Karpas-422 (cell line): Measurements from ENCODE around the gene KCNN4. TPM values are rescaled to one million over a fixed set of nuclear protein-coding genes. Genes with fewer than 3 reads are reported as not detected.
"Not testable (repeated sequence)": the region's sequence is repeated elsewhere in the genome, so short reads cannot be mapped to it uniquely, and the experiment has no call there.

Experiments used
- DNase-seq: peaks from one replicate; pipeline ENCODE4 v3.0.0-alpha.2; 2015
- H2AFZ ChIP-seq: fragments of 200-600 bp; sonication (generic); 2 replicates; pipeline ENCODE4 v1.6.1; 2014; ENCODE audit warnings: antibody characterized with exemption, low read length, mixed read lengths
- H3K27ac ChIP-seq: fragments of 200-600 bp; sonication (generic); 2 replicates; pipeline ENCODE4 v1.5.1; 2014; ENCODE audit warnings: mild to moderate bottlenecking, low read length, moderate library complexity
- H3K27me3 ChIP-seq: fragments of 200-600 bp; sonication (generic); 2 replicates; pipeline ENCODE4 v1.6.1; 2014; ENCODE audit warnings: low read length, mixed read lengths
- H3K36me3 ChIP-seq: fragments of 200-600 bp; sonication (generic); 2 replicates; pipeline ENCODE4 v1.6.1; 2014; ENCODE audit warnings: low read length, mixed read lengths; ENCODE audit not compliant: insufficient read depth
- H3K4me1 ChIP-seq: fragments of 200-600 bp; sonication (generic); 2 replicates; pipeline ENCODE4 v1.6.1; 2014; ENCODE audit warnings: mild to moderate bottlenecking, low read length, mixed read lengths
- H3K4me2 ChIP-seq: fragments of 200-600 bp; sonication (generic); 2 replicates; pipeline ENCODE4 v1.6.1; 2014; ENCODE audit warnings: low read length, low read depth, mild to moderate bottlenecking; ENCODE audit not compliant: poor library complexity, severe bottlenecking
- H3K4me3 ChIP-seq: fragments of 200-600 bp; sonication (generic); 2 replicates; pipeline ENCODE4 v1.5.1; 2014; ENCODE audit warnings: mild to moderate bottlenecking, antibody characterized with exemption, low read length, mixed read lengths
- H3K79me2 ChIP-seq: fragments of 200-600 bp; sonication (generic); 2 replicates; pipeline ENCODE4 v1.6.1; 2014; ENCODE audit warnings: mild to moderate bottlenecking, low read length, mixed read lengths
- H3K9ac ChIP-seq: fragments of 200-600 bp; sonication (generic); 2 replicates; pipeline ENCODE4 v1.6.0; 2014; ENCODE audit warnings: low read length
- H3K9me2 ChIP-seq: fragments of 200-600 bp; sonication (generic), shearing (Covaris generic); replicated peaks from 2 replicates; pipeline ENCODE4 v1.6.0; 2014; ENCODE audit warnings: mild to moderate bottlenecking, low read length, moderate library complexity; ENCODE audit not compliant: insufficient read depth
- H3K9me3 ChIP-seq: fragments of 300-700, 200-600 bp; sonication (generic); 2 replicates; pipeline ENCODE4 v1.6.1; 2014; ENCODE audit warnings: low read length, mixed read lengths
- H4K20me1 ChIP-seq: fragments of 200-600 bp; sonication (generic); 2 replicates; pipeline ENCODE4 v1.6.1; 2014; ENCODE audit warnings: mild to moderate bottlenecking, antibody characterized with exemption, low read length, low read depth; ENCODE audit not compliant: insufficient read depth
- total RNA-seq: library from RNA; depleted of rRNA; stranded (reverse); fragments of >200 nt; shearing (Covaris generic); gene quantifications from 2 replicates; pipeline ENCODE4 v1.2.3, GENCODE V29; 2014; ENCODE audit warnings: low replicate concordance

KCNN4 gene
- total RNA-seq, 1 experiment from 2014 or later: not detected

DNA sequence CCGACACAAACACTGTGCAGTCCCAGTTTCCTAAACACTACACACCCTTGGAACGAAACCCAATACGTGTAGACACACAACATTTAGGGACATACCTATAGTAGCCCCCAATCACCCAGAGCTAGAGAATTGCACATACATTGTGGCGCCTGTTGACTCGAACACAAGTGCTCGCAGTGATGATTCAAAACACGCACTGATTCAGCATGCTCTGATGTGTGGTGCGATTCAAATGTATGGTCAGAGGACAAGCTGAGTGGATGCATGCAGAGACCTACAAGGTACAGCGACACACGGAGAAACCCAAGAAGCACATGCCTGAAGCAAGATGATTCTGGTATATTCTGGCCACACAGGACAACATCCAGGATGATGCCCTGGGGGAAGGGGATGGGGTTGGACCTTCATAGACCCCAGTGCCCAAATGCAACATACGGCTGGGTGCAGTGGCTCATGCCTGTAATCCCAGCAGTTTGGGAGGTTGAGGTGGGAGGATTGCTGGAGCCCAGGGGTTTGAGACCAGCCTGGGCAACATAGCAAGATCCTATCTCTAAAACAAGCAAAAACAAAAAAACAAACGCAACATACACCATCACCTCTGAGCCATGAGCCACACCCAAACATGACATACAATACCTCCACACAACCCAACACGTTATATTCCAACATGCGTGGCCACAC lies 997 bp upstream of the KCNN4 start:
- no peaks in the 10 kb centered on the region for H4K20me1 ChIP-seq
- H3K79me2 ChIP-seq: no peaks in the 10 kb centered on the region
- peaks cover 8% of the 10 kb centered on the region; the same call in 1 of the 2 replicates for H3K4me1 ChIP-seq
- no peak overlapping the region for H2AFZ ChIP-seq
- DNase-seq: no peak
- H3K27ac ChIP-seq: no peak overlapping the region
- H3K4me3 ChIP-seq: no peak overlapping the region
- H3K27me3 ChIP-seq: no peaks in the 10 kb centered on the region
- H3K9ac ChIP-seq: no peak overlapping the region
- no peak overlapping the region for H3K4me2 ChIP-seq
- H3K36me3 ChIP-seq: no peaks in the 10 kb centered on the region
- H3K9me2 ChIP-seq: no peaks in the 10 kb centered on the region
- H3K9me3 ChIP-seq: no peaks in the 10 kb centered on the region

DNA sequence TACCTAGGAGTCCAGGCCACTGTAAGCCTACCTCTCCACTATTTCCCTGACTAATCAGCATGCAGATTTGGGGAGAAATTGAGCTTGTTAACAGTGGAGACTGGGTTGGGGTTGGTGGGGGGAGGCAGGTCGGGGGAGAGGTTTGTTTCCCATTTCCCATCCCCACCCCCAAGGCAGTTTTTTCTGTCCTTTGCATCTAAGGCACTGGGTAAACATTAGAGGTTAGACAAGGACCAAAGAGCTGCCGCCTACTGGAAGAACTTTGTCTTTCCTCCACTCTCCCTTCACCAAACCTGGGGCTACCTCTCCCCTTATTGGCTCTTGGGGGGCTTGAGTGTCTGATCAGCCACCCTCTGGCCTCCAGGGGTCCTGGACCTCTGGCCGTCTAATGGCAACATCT lies 953 bp downstream of the KCNN4 start:
- Histone ChIP-seq H4K20me1 (no peaks in the 10 kb centered on the region), H3K27me3 (no peaks in the 10 kb centered on the region), H3K9ac (no peak overlapping the region), H3K27ac (no peak overlapping the region), H2AFZ (no peak overlapping the region), H3K4me1 (peaks cover 5% of the 10 kb centered on the region; the same call in 1 of the 2 replicates), H3K36me3 (no peaks in the 10 kb centered on the region), H3K4me2 (no peak overlapping the region), H3K9me2 (no peaks in the 10 kb centered on the region), H3K4me3 (no peak overlapping the region), H3K9me3 (no peaks in the 10 kb centered on the region), H3K79me2 (no peaks in the 10 kb centered on the region)
- no peak for DNase-seq

DNA sequence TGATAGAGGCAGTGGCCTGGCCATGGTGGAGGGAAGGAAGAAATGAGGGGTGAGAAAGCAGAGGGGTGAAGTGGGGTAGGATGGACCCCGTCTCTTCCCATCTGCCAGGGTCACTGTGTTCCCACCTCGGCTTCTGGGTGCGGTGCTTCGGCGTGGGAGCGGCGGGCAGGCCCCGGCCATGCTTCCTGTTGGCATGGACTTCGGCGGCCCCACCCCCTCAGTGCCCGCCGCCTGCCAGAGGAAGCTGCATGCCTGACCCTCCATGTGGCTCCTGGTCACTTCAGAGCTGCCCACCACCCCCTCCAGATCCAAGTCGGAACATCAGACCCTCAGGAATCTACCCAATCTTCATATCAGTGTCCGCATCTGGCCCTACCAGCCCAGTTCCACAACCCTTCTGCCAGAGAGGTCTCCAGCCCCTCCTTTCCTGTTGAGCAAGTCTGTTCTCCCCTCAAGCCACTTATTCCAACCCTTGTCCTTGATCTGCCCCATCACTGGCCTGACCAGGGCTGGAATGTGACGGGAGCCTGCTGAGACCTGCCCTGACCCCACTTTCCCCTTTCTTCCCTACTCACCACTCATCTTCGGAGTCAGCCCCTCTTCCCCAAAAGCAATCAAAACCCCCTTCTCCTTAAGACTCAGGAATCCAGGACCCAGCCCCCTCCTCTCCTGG lies 1.5 kb downstream of the KCNN4 start:
- Histone ChIP-seq H2AFZ (no peak overlapping the region), H3K4me3 (no peak overlapping the region), H3K4me1 (peaks cover 3% of the 10 kb centered on the region; the same call in 1 of the 2 replicates), H3K27me3 (no peaks in the 10 kb centered on the region), H3K9me2 (no peaks in the 10 kb centered on the region), H3K79me2 (no peaks in the 10 kb centered on the region), H4K20me1 (no peaks in the 10 kb centered on the region), H3K9me3 (no peaks in the 10 kb centered on the region), H3K4me2 (no peak overlapping the region), H3K9ac (no peak overlapping the region), H3K27ac (no peak overlapping the region), H3K36me3 (no peaks in the 10 kb centered on the region)
- DNase-seq: no peak

DNA sequence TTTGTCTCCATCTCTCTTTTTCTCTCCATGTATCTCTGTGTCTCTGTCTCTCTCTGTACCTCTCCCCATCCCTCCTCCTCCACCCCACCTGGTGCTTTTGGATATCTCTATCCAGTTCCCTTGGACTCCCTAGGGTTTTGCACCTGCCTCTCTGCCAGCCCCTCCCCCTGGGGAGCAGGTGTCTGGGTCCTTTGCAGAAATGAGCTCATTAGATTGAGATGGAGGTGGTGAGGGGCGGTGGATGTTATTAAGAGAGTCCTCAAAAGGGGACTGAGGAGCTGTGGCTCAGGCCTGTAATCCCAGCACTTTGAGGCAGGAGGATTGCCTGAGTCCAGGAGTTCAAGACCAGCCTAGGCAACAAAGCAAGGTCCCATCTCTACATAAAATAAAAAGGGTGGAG lies 2.1 kb downstream of the KCNN4 start:
- H2AFZ ChIP-seq: no peak overlapping the region
- no peaks in the 10 kb centered on the region for H4K20me1 ChIP-seq
- no peak overlapping the region for H3K4me2 ChIP-seq
- H3K4me3 ChIP-seq: no peak overlapping the region
- no peaks in the 10 kb centered on the region for H3K27me3 ChIP-seq
- no peaks in the 10 kb centered on the region; the same call in 1 of the 2 replicates for H3K4me1 ChIP-seq
- no peak for DNase-seq
- H3K9ac ChIP-seq: no peak overlapping the region
- H3K9me3 ChIP-seq: no peaks in the 10 kb centered on the region
- H3K36me3 ChIP-seq: no peaks in the 10 kb centered on the region
- no peaks in the 10 kb centered on the region for H3K9me2 ChIP-seq
- H3K79me2 ChIP-seq: no peaks in the 10 kb centered on the region
- no peak overlapping the region for H3K27ac ChIP-seq

DNA sequence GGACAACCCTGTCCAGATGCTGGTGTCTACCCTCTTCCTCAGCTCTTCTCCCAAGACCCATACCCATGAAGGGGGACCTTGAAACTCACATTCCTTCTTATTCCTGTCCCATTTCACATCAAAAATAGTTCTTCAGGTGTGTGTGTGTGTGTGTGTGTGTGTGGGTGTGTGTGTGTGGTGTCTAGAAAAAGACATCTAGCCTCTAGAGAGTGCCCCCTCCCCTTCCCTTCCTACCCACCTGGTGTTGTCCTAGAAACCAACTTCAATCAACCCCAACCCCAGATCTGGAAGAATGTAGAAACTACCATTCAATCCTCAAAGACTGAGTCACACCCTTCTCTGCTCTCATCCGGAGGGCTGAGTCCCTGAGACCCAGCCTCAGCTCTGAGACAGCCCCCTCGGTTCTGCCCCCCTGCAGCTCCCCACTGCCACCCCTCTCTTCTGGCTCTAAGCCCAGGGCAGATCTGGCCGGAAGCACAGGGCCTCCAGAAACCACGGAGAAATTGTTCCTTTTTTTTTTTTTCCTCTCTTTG lies 3.5 kb downstream of the KCNN4 start:
- Histone ChIP-seq H3K36me3 (no peaks in the 10 kb centered on the region), H3K9ac (no peak overlapping the region)
- DNase-seq: no peak

DNA sequence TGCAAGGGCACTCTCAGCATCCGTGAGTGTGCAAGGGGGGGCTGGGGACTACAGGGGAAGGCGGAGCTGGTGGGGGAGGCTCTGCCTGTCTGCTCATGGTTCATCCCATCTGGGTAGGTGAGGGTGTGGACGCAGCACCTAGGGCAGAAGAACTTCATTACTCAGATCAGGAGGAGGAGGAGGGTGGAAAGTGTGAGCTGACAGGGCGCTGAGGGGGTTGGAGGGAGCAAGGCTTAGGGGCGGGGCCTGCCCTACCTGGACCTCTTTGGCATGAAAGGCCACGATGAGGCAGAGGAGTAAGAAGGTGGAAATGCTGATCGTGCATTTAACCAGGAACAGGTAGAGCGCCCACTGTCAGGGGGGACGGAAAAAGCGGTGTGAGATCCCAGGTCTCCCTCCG lies 4.5 kb downstream of the KCNN4 start:
- H3K27ac ChIP-seq: no peak overlapping the region
- H3K36me3 ChIP-seq: no peaks in the 10 kb centered on the region
- H3K4me1 ChIP-seq: no peaks in the 10 kb centered on the region; the same call in 1 of the 2 replicates
- H4K20me1 ChIP-seq: no peaks in the 10 kb centered on the region
- no peaks in the 10 kb centered on the region for H3K27me3 ChIP-seq
- no peaks in the 10 kb centered on the region for H3K9me2 ChIP-seq
- H3K4me2 ChIP-seq: no peak overlapping the region
- no peaks in the 10 kb centered on the region for H3K9me3 ChIP-seq
- no peak overlapping the region for H3K4me3 ChIP-seq
- DNase-seq: no peak
- no peaks in the 10 kb centered on the region for H3K79me2 ChIP-seq
- no peak overlapping the region for H2AFZ ChIP-seq
- no peak overlapping the region for H3K9ac ChIP-seq

More for the DNA sequence above, 3.5 kb downstream of the KCNN4 start:
- Histone ChIP-seq H3K9me2 (no peaks in the 10 kb centered on the region), H3K4me2 (no peak overlapping the region), H3K4me1 (no peaks in the 10 kb centered on the region; the same call in 1 of the 2 replicates), H3K27ac (no peak overlapping the region), H3K27me3 (no peaks in the 10 kb centered on the region), H3K79me2 (no peaks in the 10 kb centered on the region), H3K4me3 (no peak overlapping the region), H2AFZ (no peak overlapping the region), H4K20me1 (no peaks in the 10 kb centered on the region), H3K9me3 (no peaks in the 10 kb centered on the region)

DNA sequence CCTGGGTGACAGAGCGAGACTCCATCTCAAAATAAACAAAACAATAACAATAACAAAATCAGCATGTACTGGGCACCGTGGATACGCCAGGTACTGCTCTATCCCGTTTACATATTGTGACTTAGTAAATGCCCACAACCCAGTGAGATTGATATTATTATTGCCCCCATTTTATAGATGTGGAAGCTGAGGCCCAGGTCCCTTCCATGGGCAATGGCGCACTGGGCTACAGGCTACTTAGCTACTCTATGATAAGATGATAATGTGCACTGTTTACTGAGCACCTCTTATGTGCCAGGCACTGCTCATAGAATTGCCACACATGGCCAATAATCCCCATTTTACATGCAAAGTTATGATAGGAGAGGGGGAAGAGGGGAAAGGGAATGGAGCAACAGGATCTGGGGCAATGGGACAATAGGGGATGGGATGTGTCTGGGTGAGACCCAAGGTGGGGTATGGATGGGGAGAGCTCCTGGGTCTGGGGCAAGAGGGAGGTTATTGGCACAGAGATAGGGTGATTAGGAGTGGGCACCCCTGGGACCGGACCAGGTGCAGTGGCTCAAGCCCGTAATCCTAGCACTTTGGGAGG lies 5.4 kb downstream of the KCNN4 start:
- no peaks in the 10 kb centered on the region for H3K79me2 ChIP-seq
- H3K4me3 ChIP-seq: no peak overlapping the region
- no peaks in the 10 kb centered on the region for H3K27me3 ChIP-seq
- H2AFZ ChIP-seq: no peak overlapping the region
- no peaks in the 10 kb centered on the region for H3K9me3 ChIP-seq
- H3K9me2 ChIP-seq: no peaks in the 10 kb centered on the region
- H3K9ac ChIP-seq: no peak overlapping the region
- H3K4me2 ChIP-seq: no peak overlapping the region
- no peaks in the 10 kb centered on the region for H3K4me1 ChIP-seq
- H3K36me3 ChIP-seq: no peaks in the 10 kb centered on the region
- H3K27ac ChIP-seq: no peak overlapping the region
- no peaks in the 10 kb centered on the region for H4K20me1 ChIP-seq
- DNase-seq: no peak

DNA sequence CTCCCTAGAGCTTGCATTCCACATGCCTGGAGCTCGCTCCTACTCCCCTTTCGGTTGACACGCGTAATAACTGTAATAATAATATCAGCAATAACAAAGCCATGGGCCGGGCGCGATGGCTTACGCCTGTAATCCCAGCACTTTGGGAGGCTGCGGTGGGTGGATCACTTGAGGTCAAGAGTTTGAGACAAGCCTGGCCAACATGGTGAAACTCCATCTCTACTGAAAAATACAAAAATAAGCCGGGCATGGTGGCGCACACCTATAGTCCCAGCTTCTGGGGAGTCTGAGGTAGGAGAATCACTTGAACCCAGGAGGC lies 5.9 kb downstream of the KCNN4 start:
- not testable (repeated sequence) for H3K9me2 ChIP-seq, H2AFZ ChIP-seq, H3K9ac ChIP-seq, H3K4me1 ChIP-seq, DNase-seq, H3K27ac ChIP-seq, H3K79me2 ChIP-seq, H4K20me1 ChIP-seq, H3K9me3 ChIP-seq, H3K27me3 ChIP-seq, H3K36me3 ChIP-seq, H3K4me3 ChIP-seq, H3K4me2 ChIP-seq
